Left lung (tissue), 10 donors: ENCODE data around the gene SDHB. TPM values are rescaled to one million over a fixed set of nuclear protein-coding genes. Genes with fewer than 3 reads are reported as not detected.
A peak's percentile ranks its signal among the peaks of the same experiment; 100 is the strongest.

Experiments used
- ATAC-seq: fragments of 200-7000 bp; cut with Tn5 transposase; one replicate; pipeline ENCODE4 v1.9.1; 2020; ENCODE audit warnings: moderate library complexity
- DNase-seq, 4 donors: peaks; one replicate each; pipeline ENCODE4 v3.0.0-alpha.2; 2013 to 2020
- H3K27ac ChIP-seq, 2 donors: fragments of 200-600 bp; sonication (generic) in 1 of 2; one replicate each; pipeline versions ENCODE4 v1.5.0 to v1.8.0; 2020 to 2021
- H3K27me3 ChIP-seq, 2 donors: fragments of 200-600 bp; sonication (generic) in 1 of 2; one replicate each; pipeline versions ENCODE4 v1.5.0 to v1.8.0; 2020 to 2021
- H3K36me3 ChIP-seq, 2 donors: fragments of 200-600 bp; sonication (generic) in 1 of 2; one replicate each; pipeline versions ENCODE4 v1.5.0 to v1.8.0; 2020 to 2021
- H3K4me1 ChIP-seq, 2 donors: fragments of 200-600 bp; one replicate each; pipeline ENCODE4 v1.8.0; 2021
- H3K4me3 ChIP-seq, 2 donors: fragments of 200-600 bp; sonication (generic) in 1 of 2; one replicate each; pipeline versions ENCODE4 v1.5.0 to v1.8.0; 2020 to 2021; ENCODE audit warnings: mild to moderate bottlenecking in 1 of 2
- H3K9me3 ChIP-seq, 2 donors: fragments of 200-600 bp; sonication (generic) in 1 of 2; one replicate each; pipeline versions ENCODE4 v1.5.0 to v1.8.0; 2020 to 2021
- intact Hi-C, 2 donors: fragments of 100-400 bp; cut with DNase I; formaldehyde crosslinking; loops; one replicate each; pipeline versions ENCODE4 v1.11.2 to v1.14.2; 2022
- polyA plus RNA-seq, 6 donors: library from polyadenylated mRNA; unstranded; fragments of 120-200 nt; gene quantifications; one replicate each; pipeline ENCODE4 v1.2.1, GENCODE V29; 2013; ENCODE audit not compliant: insufficient read length in 6 of 6
- total RNA-seq, 2 donors: library from RNA; stranded (reverse); fragmentation: NEBNext Ultra II Directional; extraction: Animal tissue kit (Norgen Biotek cat#: 25700); gene quantifications; one replicate each; pipeline ENCODE4 v1.2.1, GENCODE V29; 2021
- TF ChIP-seq, protein P1 (sequence below), 2 donors: fragments of 200-600 bp; sonication (generic) in 1 of 2; IDR thresholded peaks; one replicate each; pipeline versions ENCODE4 v1.5.0 to v1.8.0; 2021; ENCODE audit warnings: antibody characterized with exemption in 2 of 2
- donor health status: DM: no; HTN: yes; CAD: no.
- donor health status: DM: no; HTN: no; CAD: no.

The SDHB gene
- total and polyA plus RNA-seq, 8 donors = 86.8 to 110 (median 98.1) TPM

DNA sequence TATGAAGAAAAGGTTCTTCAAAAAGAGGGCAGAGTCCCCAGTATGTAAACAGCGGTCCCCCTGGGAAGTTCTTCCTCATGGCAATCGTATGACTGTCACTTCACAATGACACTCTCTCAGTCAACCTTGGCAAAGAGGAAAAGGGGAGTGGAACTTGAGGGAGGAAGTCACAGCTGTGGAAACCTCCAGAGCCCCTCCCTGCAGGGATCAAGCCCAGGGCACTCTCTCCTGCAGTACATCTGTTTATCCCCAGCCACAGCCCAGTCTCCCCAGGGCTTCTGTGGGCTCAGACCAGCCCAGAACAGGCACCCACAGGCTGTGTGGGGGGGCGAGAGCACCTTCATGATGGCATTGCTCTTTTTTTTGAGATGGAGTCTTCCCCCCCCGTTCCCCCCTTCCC, 44.1 kb downstream of the SDHB start:
- peaks cover 0 to 11% of the 10 kb centered on the region in 2 donors for H3K36me3 ChIP-seq
- peak overlapping the region in 1 of 2 donors; percentile 96 for H3K4me3 ChIP-seq
- peaks cover 9 to 56% of the 10 kb centered on the region in 2 donors for H3K4me1 ChIP-seq
- H3K27me3 ChIP-seq = no peaks in the 10 kb centered on the region
- DNase-seq = peak in 3 of 4 donors; percentile 15 to 56 (median 42)
- H3K9me3 ChIP-seq = no peaks in the 10 kb centered on the region
- TF ChIP-seq, protein P1, sequence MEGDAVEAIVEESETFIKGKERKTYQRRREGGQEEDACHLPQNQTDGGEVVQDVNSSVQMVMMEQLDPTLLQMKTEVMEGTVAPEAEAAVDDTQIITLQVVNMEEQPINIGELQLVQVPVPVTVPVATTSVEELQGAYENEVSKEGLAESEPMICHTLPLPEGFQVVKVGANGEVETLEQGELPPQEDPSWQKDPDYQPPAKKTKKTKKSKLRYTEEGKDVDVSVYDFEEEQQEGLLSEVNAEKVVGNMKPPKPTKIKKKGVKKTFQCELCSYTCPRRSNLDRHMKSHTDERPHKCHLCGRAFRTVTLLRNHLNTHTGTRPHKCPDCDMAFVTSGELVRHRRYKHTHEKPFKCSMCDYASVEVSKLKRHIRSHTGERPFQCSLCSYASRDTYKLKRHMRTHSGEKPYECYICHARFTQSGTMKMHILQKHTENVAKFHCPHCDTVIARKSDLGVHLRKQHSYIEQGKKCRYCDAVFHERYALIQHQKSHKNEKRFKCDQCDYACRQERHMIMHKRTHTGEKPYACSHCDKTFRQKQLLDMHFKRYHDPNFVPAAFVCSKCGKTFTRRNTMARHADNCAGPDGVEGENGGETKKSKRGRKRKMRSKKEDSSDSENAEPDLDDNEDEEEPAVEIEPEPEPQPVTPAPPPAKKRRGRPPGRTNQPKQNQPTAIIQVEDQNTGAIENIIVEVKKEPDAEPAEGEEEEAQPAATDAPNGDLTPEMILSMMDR (IDR thresholded peaks at IDR 0.05) = no peak
- intact Hi-C loops = no loop called here
- no peak overlapping the region for H3K27ac ChIP-seq
- peak; percentile 13 for ATAC-seq

DNA sequence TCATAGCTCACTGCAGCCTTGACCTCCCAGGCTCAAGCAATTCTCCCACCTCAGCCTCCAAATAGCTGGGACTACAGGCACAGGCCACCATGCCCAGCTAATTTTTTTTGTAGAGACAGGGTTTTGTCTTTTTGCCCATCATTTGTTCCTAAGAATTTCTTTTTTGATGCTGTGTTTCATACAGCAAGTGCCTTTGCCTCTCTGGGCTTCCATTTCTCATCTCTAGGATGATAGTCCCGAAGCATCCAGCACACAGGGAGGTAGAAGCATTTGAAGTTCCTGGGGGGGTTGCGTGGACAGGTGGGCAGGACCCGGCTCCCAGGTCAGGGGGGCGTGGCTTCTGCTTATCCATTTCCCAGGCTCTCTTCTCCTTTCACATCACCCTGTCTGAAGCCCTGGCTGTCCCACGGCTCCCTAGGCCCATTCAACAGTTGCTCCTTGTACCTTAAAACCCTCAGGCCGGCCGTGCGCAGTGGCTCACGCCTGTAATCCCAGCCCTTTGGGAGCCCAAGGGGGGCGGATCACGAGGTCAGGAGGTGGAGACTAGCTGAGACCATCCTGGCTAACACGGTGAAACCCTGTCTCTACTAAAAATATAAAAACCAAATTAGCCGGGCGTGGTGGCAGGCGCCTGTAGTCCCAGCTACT, 45.5 kb downstream of the SDHB start:
- Histone ChIP-seq H3K4me1 (peaks cover 9 to 43% of the 10 kb centered on the region in 2 donors), H3K27me3 (no peaks in the 10 kb centered on the region), H3K4me3 (no peak overlapping the region), H3K9me3 (no peaks in the 10 kb centered on the region), H3K27ac (no peak overlapping the region), H3K36me3 (peaks cover 0 to 23% of the 10 kb centered on the region in 2 donors)
- DNase-seq = peak in 1 of 4 donors; percentile 42
- ATAC-seq = no peak
- intact Hi-C loops = no loop called here
- TF ChIP-seq, protein P1 (IDR thresholded peaks at IDR 0.05) = no peak

DNA sequence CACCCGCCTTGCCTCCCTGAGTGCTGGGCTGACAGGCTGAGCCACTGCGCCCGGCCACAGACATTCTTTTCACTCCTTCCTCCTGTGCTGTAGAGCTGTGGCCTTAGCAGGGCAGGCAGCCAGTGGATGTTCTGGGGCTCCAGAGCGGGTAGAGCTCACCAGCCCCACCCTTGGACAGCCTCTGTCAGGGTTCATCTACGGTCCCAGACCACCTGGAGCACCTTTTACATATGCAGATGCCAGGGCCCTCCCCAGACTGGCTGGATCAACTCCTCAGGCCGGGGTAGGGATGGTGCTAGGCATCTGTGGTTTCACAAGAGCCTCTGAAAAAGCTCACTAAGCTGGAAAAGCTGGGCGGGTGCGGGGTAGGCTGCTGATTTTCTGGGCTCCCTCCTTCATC, 46.7 kb downstream of the SDHB start:
- DNase-seq (peak in 1 of 4 donors; percentile 55), ATAC-seq (no peak)
- Histone ChIP-seq H3K27me3 (no peaks in the 10 kb centered on the region), H3K27ac (no peak overlapping the region), H3K4me1 (peaks cover 9 to 32% of the 10 kb centered on the region in 2 donors), H3K9me3 (no peaks in the 10 kb centered on the region), H3K36me3 (peaks cover 0 to 35% of the 10 kb centered on the region in 2 donors), H3K4me3 (no peak overlapping the region)
- intact Hi-C loops = no loop called here
- TF ChIP-seq, protein P1 (IDR thresholded peaks at IDR 0.05) = no peak

DNA sequence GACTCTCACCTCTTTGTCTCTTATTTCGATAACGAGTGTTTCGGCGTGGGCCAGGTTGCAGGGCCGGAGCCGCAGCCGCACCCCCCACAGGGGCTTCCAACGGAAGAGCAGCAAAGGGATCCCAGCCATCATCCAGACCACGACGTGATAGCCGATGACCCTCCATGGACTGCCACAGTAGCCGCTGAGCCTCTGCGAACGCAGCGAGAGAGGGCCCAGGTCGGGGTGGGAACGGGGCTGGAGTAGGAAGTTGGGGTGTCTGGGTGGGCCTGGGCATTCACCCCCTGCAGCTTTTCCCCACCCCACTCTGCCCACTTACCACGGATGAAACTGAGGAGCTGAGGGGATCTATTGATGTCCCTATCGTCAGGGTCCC, 48.5 kb downstream of the SDHB start:
- Histone ChIP-seq H3K27me3 (no peaks in the 10 kb centered on the region), H3K4me1 (peaks cover 5 to 20% of the 10 kb centered on the region in 2 donors), H3K9me3 (no peaks in the 10 kb centered on the region), H3K36me3 (peaks cover 0 to 52% of the 10 kb centered on the region in 2 donors), H3K27ac (no peak overlapping the region), H3K4me3 (no peak overlapping the region)
- ATAC-seq (no peak), DNase-seq (peak in 1 of 4 donors; percentile 57)
- TF ChIP-seq, protein P1 (IDR thresholded peaks at IDR 0.05) = no peak
- intact Hi-C loops = no loop called here

DNA sequence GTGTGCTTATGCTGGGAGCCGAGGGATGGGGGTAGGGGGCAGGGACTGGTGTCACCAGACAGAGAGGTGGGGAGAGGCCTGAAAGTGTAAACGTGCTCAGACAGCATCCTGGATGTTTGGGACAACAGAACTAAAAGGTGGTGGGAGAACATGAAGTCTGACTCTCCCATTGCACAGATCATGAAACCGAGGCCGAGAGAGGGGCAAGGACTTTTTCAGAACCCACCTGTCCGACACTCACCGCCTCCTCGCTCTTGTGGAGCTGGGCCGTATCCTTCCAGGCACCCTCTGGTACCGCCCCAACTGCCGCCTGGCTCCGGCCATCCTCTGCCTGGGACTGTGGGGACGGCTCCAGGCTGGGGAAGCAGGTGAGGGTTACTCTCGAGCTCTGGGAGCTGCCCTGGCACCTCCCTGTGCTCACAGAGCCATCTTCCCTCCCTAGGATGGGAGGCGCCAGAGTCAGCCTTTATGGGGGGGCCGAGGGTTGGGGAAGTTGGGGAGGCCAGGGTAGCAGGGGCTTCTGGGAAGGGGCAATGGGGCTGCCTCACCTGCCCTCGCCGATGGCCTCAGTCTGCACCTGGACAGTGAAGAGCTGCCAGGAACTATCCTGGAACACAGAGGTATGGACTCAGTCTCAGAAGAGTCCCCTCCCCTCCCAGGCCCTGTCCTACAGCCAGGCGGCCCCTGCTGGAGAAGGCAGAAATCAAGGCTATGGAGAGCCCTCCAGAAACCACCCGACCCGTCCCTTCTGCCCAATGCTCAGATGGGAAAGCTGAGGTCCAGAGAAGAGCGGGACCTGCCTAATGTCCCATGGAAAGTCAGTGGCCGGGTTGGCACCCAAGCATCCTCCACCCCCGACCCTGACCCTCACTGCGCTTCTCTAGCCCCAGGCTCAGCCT, 49.1 kb downstream of the SDHB start:
- TF ChIP-seq, protein P1 (IDR thresholded peaks at IDR 0.05) = no peak
- Histone ChIP-seq H3K27me3 (no peaks in the 10 kb centered on the region), H3K4me3 (no peak overlapping the region), H3K36me3 (peaks cover 0 to 59% of the 10 kb centered on the region in 2 donors), H3K27ac (no peak overlapping the region), H3K9me3 (no peaks in the 10 kb centered on the region), H3K4me1 (peaks cover 0 to 13% of the 10 kb centered on the region in 2 donors)
- intact Hi-C loops = no loop called here
- DNase-seq (peak in 1 of 4 donors; percentile 63), ATAC-seq (no peak)
